Measurements from ENCODE around the gene MED13L. TPM values are rescaled to one million over a fixed set of nuclear protein-coding genes. Genes with fewer than 3 reads are reported as not detected.

The MED13L gene
- total and polyA plus RNA-seq, 2 donors (not counting 1 experiment from before 2014, with no cell fraction given): 20.3 to 207 TPM

GRCh38 chr12:115957686-115958290 lies 319.7 kb downstream of the MED13L start:
- ATAC-seq (ENCODE audit: low read depth) (no peak), DNase-seq (no peak)
- Mint-ChIP-seq H3K27ac (no peak overlapping the region), H3K27me3 (no peaks in the 10 kb centered on the region), H3K4me1 (no peaks in the 10 kb centered on the region), H3K9me3 (ENCODE audit: insufficient read depth) (no peaks in the 10 kb centered on the region), H3K4me3 (no peak overlapping the region)
- Histone ChIP-seq H3K4me2 (replicated peaks; ENCODE audit: low read depth, low read length, poor library complexity, severe bottlenecking) (no peak overlapping the region), H3K36me3 (replicated peaks in 1 of 2; ENCODE audit: control extremely low read depth in 1 of 2, control insufficient read depth in 1 of 2, extremely low read depth in 1 of 2, insufficient read depth in 2 of 2, low read length in 1 of 2) (peaks cover 2 to 42% of the 10 kb centered on the region in 2 experiments), H3K4me3 (ENCODE audit: control extremely low read depth in 1 of 5, extremely low read depth in 1 of 5, insufficient read depth in 1 of 5, low read depth in 2 of 5, low read length in 4 of 5) (no peak overlapping the region), H3K9ac (ENCODE audit: low read length) (no peak overlapping the region), H3K4me1 (ENCODE audit: control insufficient read depth in 2 of 2, insufficient read depth in 2 of 2, low read length in 2 of 2) (no peaks in the 10 kb centered on the region), H3K27ac (ENCODE audit: low read length in 2 of 2) (no peak overlapping the region), H3K27me3 (replicated peaks in 1 of 4; ENCODE audit: control extremely low read depth in 1 of 4, control insufficient read depth in 3 of 4, insufficient read depth in 4 of 4, low read length in 3 of 4) (no peaks in the 10 kb centered on the region), H3K79me2 (ENCODE audit: control insufficient read depth, insufficient read depth, low read length) (no peaks in the 10 kb centered on the region), H2AFZ (ENCODE audit: insufficient read depth, low read depth, low read length, poor library complexity, severe bottlenecking) (no peak overlapping the region), H3K9me3 (ENCODE audit: control extremely low read depth in 1 of 3, control insufficient read depth in 2 of 3, insufficient read depth in 1 of 3, low read length in 2 of 3) (no peaks in the 10 kb centered on the region), H4K20me1 (ENCODE audit: control insufficient read depth, insufficient read depth, low read length, poor library complexity, severe bottlenecking) (no peaks in the 10 kb centered on the region)
- TF ChIP-seq, protein P1, sequence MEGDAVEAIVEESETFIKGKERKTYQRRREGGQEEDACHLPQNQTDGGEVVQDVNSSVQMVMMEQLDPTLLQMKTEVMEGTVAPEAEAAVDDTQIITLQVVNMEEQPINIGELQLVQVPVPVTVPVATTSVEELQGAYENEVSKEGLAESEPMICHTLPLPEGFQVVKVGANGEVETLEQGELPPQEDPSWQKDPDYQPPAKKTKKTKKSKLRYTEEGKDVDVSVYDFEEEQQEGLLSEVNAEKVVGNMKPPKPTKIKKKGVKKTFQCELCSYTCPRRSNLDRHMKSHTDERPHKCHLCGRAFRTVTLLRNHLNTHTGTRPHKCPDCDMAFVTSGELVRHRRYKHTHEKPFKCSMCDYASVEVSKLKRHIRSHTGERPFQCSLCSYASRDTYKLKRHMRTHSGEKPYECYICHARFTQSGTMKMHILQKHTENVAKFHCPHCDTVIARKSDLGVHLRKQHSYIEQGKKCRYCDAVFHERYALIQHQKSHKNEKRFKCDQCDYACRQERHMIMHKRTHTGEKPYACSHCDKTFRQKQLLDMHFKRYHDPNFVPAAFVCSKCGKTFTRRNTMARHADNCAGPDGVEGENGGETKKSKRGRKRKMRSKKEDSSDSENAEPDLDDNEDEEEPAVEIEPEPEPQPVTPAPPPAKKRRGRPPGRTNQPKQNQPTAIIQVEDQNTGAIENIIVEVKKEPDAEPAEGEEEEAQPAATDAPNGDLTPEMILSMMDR (IDR thresholded peaks at IDR 0.05): no peak
- no peak for TF ChIP-seq EZH2 (IDR thresholded peaks at IDR 0.05; ENCODE audit: borderline replicate concordance, insufficient read depth, low read depth, low read length, poor library complexity, severe bottlenecking)
- WGBS (ENCODE audit: insufficient coverage): 100% methylated on average over 6 of the region's 6 CpGs
- ChIA-PET CTCF (no interaction called here), POLR2A (no interaction called here)
- intact Hi-C loops (cut with micrococcal nuclease): no loop called here

DNA sequence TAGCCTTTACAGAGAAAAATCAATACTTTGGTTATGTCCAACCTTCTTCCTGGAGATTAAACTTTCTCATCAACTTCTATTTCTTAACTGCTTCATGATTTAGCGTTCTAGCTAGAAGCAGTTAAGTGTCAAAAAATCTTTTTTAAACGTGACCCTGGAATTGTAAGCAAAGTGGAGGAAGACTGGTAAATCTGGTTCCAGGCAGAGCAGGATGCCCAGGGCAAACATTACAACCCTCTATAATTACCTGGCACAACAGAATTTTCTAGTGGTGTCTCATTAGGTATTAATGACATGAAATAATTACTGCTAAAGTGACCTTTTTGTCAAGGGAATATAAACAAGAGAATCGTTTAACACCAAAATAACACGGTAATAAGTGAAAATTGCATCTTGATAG lies 320.8 kb downstream of the MED13L start:
- Mint-ChIP-seq H3K4me3 (no peak overlapping the region), H3K27me3 (no peaks in the 10 kb centered on the region), H3K9me3 (ENCODE audit: insufficient read depth) (no peaks in the 10 kb centered on the region), H3K4me1 (no peaks in the 10 kb centered on the region), H3K27ac (no peak overlapping the region)
- no peak for TF ChIP-seq EZH2 (IDR thresholded peaks at IDR 0.05; ENCODE audit: borderline replicate concordance, insufficient read depth, low read depth, low read length, poor library complexity, severe bottlenecking)
- TF ChIP-seq, protein P1 (IDR thresholded peaks at IDR 0.05): no peak
- Histone ChIP-seq H3K27me3 (replicated peaks in 1 of 4; ENCODE audit: control extremely low read depth in 1 of 4, control insufficient read depth in 3 of 4, insufficient read depth in 4 of 4, low read length in 3 of 4) (no peaks in the 10 kb centered on the region), H3K36me3 (replicated peaks in 1 of 2; ENCODE audit: control extremely low read depth in 1 of 2, control insufficient read depth in 1 of 2, extremely low read depth in 1 of 2, insufficient read depth in 2 of 2, low read length in 1 of 2) (peaks cover 0 to 33% of the 10 kb centered on the region in 2 experiments), H3K27ac (ENCODE audit: low read length in 2 of 2) (no peak overlapping the region), H2AFZ (ENCODE audit: insufficient read depth, low read depth, low read length, poor library complexity, severe bottlenecking) (no peak overlapping the region), H3K4me1 (ENCODE audit: control insufficient read depth in 2 of 2, insufficient read depth in 2 of 2, low read length in 2 of 2) (no peaks in the 10 kb centered on the region), H3K9ac (ENCODE audit: low read length) (no peak overlapping the region), H4K20me1 (ENCODE audit: control insufficient read depth, insufficient read depth, low read length, poor library complexity, severe bottlenecking) (no peaks in the 10 kb centered on the region), H3K4me2 (replicated peaks; ENCODE audit: low read depth, low read length, poor library complexity, severe bottlenecking) (no peak overlapping the region), H3K4me3 (ENCODE audit: control extremely low read depth in 1 of 5, extremely low read depth in 1 of 5, insufficient read depth in 1 of 5, low read depth in 2 of 5, low read length in 4 of 5) (no peak overlapping the region), H3K79me2 (ENCODE audit: control insufficient read depth, insufficient read depth, low read length) (no peaks in the 10 kb centered on the region), H3K9me3 (ENCODE audit: control extremely low read depth in 1 of 3, control insufficient read depth in 2 of 3, insufficient read depth in 1 of 3, low read length in 2 of 3) (no peaks in the 10 kb centered on the region)
- intact Hi-C loops (cut with micrococcal nuclease): no loop called here
- WGBS (ENCODE audit: insufficient coverage): 100% methylated on average over 2 of the region's 4 CpGs
- ATAC-seq (ENCODE audit: low read depth): no peak
- ChIA-PET CTCF (no interaction called here), POLR2A (no interaction called here)
- DNase-seq: no peak

Measured in B cell (primary cell).